Mononuclear cell (primary cell): ENCODE results near the gene SLC5A1. TPM values are rescaled to one million over a fixed set of nuclear protein-coding genes. Genes with fewer than 3 reads are reported as not detected.

ENCODE experiments used
- H3K27me3 ChIP-seq: 2 replicates; pipeline ENCODE4 v1.6.0; 2011; ENCODE audit warnings: low read length, control low read depth; ENCODE audit not compliant: insufficient read depth
- H3K4me1 ChIP-seq: 2 replicates; pipeline ENCODE4 v1.5.1; 2011; ENCODE audit warnings: mild to moderate bottlenecking, low read length, control low read depth; ENCODE audit not compliant: insufficient read depth
- H3K4me3 ChIP-seq: 2 replicates; pipeline ENCODE4 v1.5.1; 2011; ENCODE audit warnings: mild to moderate bottlenecking, low read length, moderate library complexity
- H3K9me3 ChIP-seq: 2 replicates; pipeline ENCODE4 v1.5.1; 2011; ENCODE audit warnings: low read depth, mild to moderate bottlenecking, control low read depth, low read length
- total RNA-seq: library from RNA; depleted of rRNA; stranded (reverse); fragments of >200 nt; gene quantifications from one replicate; pipeline ENCODE4 v1.2.3, GENCODE V29; 2012

SLC5A1 gene
- not detected for total RNA-seq

DNA sequence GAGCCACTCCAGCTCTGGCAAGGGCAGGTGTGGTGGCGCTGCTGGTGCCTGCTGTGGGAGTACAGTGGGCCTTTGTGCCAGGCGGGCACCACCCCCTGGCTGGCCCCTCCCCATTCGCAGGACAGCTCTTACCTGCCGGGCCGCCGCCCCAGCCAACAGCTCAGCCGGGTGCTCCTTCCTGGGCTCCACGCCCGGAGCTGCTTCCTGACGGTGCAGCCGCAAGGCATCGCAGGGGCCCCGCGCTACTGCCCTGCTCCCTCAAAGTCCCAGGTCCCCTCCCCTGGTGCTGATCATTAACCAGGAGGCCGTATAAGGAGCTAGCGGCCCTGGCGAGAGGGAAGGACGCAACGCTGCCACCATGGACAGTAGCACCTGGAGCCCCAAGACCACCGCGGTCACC lies at the start of gene SLC5A1:
Gene SLC5A1, plus strand, starts transcription at position 338 of the 400 bp plus-strand sequence. Its CDS starts 21 bp downstream, at position 359.
- no peak within 1 kb of the TSS for H3K4me3 ChIP-seq
- no peaks in the 10 kb centered on the region for H3K4me1 ChIP-seq
- H3K27me3 ChIP-seq, result peaks cover 23% of the 10 kb centered on the region
- no peaks in the 10 kb centered on the region for H3K9me3 ChIP-seq

GRCh38 chr22:31995046-31995445 lies 48.0 kb upstream of the SLC5A1 start:
- H3K4me1 ChIP-seq, result no peaks in the 10 kb centered on the region
- no peaks in the 10 kb centered on the region for H3K9me3 ChIP-seq
- no peaks in the 10 kb centered on the region for H3K27me3 ChIP-seq
- H3K4me3 ChIP-seq, result no peak overlapping the region

DNA sequence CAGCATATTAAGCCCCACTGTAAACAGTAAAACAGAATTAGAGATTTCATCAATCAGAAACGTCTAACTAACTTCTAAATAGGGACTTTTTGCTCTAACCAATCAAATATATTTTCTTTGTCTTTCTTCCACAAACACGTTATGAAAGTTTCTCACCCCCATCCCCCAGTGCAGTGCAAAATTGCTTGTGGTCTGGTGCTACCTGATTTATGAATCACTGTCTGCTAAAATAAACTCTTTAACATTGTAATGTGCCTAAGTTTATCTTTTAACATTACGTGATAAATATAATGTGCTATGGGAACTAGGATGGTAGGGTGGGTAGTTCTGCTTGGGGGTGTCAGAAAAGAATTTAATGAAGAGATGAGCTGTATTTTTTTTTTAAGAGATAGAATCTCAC lies 47.3 kb upstream of the SLC5A1 start:
- Histone ChIP-seq H3K4me1 (no peaks in the 10 kb centered on the region), H3K9me3 (no peaks in the 10 kb centered on the region)

DNA sequence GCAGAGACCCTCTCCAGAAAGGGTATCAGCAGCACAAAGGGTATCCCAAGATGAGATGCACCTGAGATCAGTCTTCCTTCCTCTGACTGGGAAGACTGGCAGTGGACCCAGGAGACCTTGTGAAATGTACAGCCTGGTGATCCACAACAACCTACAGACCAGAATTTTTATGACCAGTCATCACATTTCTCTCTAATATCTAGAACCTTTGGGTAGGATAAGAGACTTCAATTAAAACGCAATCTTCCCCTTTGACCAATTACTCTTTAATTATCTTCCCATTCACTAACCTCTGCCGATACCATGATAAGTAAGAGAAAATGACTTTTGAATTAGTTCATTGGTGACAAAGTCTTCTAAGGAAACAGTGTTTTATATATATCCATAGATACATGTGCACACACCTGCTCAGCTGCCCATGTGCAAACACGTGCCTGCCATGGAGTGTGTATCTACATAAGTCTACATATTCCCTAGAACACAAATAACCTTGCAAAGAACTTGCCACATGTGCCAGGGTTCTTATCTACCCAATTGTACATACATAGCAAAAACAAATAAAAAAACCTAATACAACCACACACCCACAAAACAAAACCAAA lies 44.2 kb upstream of the SLC5A1 start:
- no peaks in the 10 kb centered on the region for H3K9me3 ChIP-seq
- no peaks in the 10 kb centered on the region for H3K4me1 ChIP-seq
- H3K4me3 ChIP-seq, result no peak overlapping the region
- H3K27me3 ChIP-seq, result no peaks in the 10 kb centered on the region

More for the DNA sequence above, 47.3 kb upstream of the SLC5A1 start:
- H3K4me3 ChIP-seq, result no peak overlapping the region
- no peaks in the 10 kb centered on the region for H3K27me3 ChIP-seq

GRCh38 chr22:32000181-32000580 lies 42.9 kb upstream of the SLC5A1 start:
- no peaks in the 10 kb centered on the region for H3K9me3 ChIP-seq
- H3K27me3 ChIP-seq, result no peaks in the 10 kb centered on the region
- H3K4me3 ChIP-seq, result no peak overlapping the region
- H3K4me1 ChIP-seq, result no peaks in the 10 kb centered on the region

DNA sequence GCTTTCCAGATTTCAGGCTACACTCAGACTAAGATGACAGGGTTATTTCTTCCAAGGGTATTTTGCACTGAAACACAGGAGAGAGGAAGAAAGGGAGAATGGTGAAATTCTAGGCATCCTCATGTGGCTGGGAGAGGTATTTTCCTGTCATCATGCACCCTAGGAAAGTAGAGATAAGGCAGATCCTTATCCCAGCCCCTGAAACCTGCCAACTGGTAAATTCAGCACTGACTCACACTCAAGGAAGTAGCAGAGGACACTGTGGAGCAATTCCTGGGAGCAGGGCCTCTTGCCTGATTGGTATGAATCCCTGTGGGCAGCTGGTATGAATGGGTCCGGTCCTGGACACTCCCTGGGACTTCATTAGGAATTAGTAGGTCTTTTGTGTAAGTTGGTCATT lies 37.6 kb upstream of the SLC5A1 start:
- H3K9me3 ChIP-seq, result no peaks in the 10 kb centered on the region
- no peak overlapping the region for H3K4me3 ChIP-seq
- H3K27me3 ChIP-seq, result no peaks in the 10 kb centered on the region
- H3K4me1 ChIP-seq, result no peaks in the 10 kb centered on the region

DNA sequence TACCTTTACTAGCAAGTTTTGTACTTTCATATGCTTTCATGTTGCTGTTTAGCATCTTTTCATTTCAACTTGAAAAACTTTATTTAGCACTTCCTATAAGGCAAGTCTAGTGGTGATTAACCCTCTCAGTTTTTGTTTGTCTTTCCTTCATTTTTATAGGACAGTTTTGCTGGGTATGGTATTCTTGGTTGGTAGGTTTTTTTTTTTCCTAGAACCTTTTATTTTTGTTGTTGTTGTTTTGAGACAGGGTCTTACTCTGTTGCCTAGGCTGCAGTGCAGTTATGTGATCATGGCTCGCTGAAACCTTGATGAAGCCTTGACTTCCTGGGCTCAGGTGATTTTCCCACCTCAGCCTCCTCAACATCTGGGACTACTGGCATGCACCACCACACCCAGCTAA lies 29.9 kb upstream of the SLC5A1 start:
- peaks cover 9% of the 10 kb centered on the region for H3K9me3 ChIP-seq
- no peaks in the 10 kb centered on the region for H3K27me3 ChIP-seq
- H3K4me3 ChIP-seq, result no peak overlapping the region
- no peaks in the 10 kb centered on the region for H3K4me1 ChIP-seq

GRCh38 chr22:32016081-32016480 lies 27.0 kb upstream of the SLC5A1 start:
- H3K27me3 ChIP-seq, result peaks cover 3% of the 10 kb centered on the region
- H3K4me3 ChIP-seq, result no peak overlapping the region
- H3K4me1 ChIP-seq, result no peaks in the 10 kb centered on the region
- peaks cover 9% of the 10 kb centered on the region for H3K9me3 ChIP-seq

GRCh38 chr22:32018056-32018455 lies 25.0 kb upstream of the SLC5A1 start:
- Histone ChIP-seq H3K4me1 (no peaks in the 10 kb centered on the region), H3K27me3 (peaks cover 3% of the 10 kb centered on the region), H3K9me3 (peaks cover 9% of the 10 kb centered on the region), H3K4me3 (no peak overlapping the region)

DNA sequence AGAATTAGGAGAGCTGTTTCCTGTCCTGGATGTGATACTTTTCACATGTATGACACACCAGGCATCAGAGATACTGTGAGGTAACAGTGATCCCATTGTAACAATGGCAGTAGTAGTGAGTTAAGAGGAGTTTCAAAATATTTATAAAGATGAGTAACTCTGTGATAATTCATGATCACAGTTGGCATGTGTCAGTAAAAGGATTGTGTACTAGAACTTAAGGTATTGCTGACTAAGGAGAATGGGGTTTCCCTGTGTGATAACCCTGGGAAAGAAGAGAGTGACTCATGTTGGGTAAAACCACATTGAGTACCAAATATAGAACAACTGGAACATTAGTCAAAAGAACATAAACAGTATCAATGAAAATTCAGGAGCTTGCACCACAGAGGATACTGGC lies 22.9 kb upstream of the SLC5A1 start:
- Histone ChIP-seq H3K4me3 (no peak overlapping the region), H3K4me1 (no peaks in the 10 kb centered on the region), H3K9me3 (no peaks in the 10 kb centered on the region), H3K27me3 (peaks cover 3% of the 10 kb centered on the region)

GRCh38 chr22:32021716-32022115 lies 21.3 kb upstream of the SLC5A1 start:
- H3K4me3 ChIP-seq, result no peak overlapping the region
- H3K9me3 ChIP-seq, result no peaks in the 10 kb centered on the region
- no peaks in the 10 kb centered on the region for H3K4me1 ChIP-seq
- peaks cover 3% of the 10 kb centered on the region for H3K27me3 ChIP-seq

- no peaks in the 10 kb centered on the region for H3K4me1 ChIP-seq
- peaks cover 3% of the 10 kb centered on the region for H3K27me3 ChIP-seq
- H3K4me3 ChIP-seq, result no peak overlapping the region
- H3K9me3 ChIP-seq, result no peaks in the 10 kb centered on the region
Measured at GRCh38 chr22:32023251-32023827, 19.7 kb upstream of the SLC5A1 start.

DNA sequence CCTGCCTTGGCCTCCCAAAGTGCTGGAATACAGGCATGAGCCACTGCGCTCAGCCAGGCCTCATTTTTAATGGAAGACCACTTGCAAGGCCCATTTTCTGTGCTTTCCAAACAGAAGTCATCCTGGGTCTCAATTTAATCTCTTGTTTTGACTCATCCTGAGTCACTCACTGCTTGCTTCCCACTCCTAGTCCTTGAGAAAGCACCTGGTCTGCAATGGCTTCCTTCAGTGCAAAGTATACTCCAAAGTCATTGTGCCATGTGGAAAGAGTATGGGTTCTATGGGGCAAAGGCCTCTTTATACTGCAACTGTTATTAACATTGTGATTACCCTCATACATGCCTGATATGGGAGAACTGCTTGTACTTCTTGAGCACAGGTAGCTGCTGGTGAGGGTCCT lies 18.3 kb upstream of the SLC5A1 start:
- Histone ChIP-seq H3K4me3 (no peak overlapping the region), H3K4me1 (no peaks in the 10 kb centered on the region)

DNA sequence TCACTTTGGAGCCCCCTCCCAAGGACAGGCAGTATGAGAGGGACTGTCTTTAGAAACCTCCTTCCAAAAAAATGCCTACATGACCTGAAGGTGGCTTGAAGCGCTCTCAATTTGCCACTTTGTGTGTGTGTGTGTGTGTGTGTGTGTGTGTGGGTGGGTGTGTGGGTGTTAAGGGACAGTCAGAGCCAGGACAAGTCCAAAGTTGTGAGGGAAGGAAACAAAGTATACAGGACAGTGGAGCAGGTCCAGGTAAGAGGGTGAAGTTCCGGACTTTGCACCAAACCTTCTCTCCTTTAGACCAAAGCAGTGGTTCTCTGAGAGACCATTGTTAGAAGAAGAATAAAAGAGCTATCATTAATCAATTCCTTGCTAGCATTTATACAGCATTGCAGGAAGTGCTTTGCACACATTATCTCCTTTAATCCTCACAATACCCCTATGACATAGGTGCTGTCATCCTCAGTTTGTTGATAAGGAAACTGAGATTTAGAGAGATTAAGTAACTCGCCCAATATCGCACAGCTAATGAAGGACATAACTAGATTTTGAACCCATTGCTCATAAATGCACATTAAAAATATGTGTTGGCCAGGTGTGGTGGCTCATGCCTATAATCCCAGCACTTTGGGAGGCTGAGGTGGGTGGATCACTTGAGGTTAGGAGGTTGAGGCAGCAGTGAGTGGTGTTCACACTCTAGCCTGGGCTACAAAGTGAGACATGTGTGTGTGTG lies 12.4 kb upstream of the SLC5A1 start:
- Histone ChIP-seq H3K27me3 (no peaks in the 10 kb centered on the region), H3K9me3 (no peaks in the 10 kb centered on the region), H3K4me3 (no peak overlapping the region), H3K4me1 (no peaks in the 10 kb centered on the region)

More for the DNA sequence above, 18.3 kb upstream of the SLC5A1 start:
- peaks cover 3% of the 10 kb centered on the region for H3K27me3 ChIP-seq
- H3K9me3 ChIP-seq, result no peaks in the 10 kb centered on the region

DNA sequence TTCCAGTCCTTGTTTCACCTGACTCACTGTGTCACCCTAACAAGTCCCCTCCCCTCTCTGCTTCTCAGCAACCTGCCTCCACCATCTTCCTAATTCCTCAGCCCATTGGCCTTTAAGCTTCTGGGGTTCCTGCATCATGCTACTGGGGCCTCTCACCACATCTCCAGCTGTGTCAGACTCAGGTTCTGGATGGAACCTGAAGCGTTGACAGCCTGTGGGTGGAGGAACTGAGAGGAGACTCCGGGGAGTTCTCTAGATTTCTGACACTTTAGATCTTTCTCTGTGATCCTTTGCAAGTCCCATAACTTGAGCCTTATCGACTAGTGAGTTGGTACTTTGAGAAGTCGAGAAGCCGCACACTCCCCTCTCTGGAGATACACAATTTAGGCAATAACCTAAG lies 11.6 kb upstream of the SLC5A1 start:
- H3K4me3 ChIP-seq, result no peak overlapping the region
- H3K4me1 ChIP-seq, result no peaks in the 10 kb centered on the region
- no peaks in the 10 kb centered on the region for H3K27me3 ChIP-seq
- no peaks in the 10 kb centered on the region for H3K9me3 ChIP-seq

GRCh38 chr22:32034275-32034674 lies 8.8 kb upstream of the SLC5A1 start:
- Histone ChIP-seq H3K27me3 (no peaks in the 10 kb centered on the region), H3K4me1 (no peaks in the 10 kb centered on the region), H3K4me3 (no peak overlapping the region), H3K9me3 (no peaks in the 10 kb centered on the region)
